K562 (cell line): ENCODE data around the gene USP15. TPM values are rescaled to one million over a fixed set of nuclear protein-coding genes. Genes with fewer than 3 reads are reported as not detected.

Experiments used
- ATAC-seq: fragments of 200-7000 bp; cut with Tn5 transposase; 3 replicates; pipeline ENCODE4 v1.9.1; 2020; ENCODE audit warnings: moderate library complexity
- BruUV-seq: library from RNA; stranded (reverse); fragments of 400-500 nt; replicated peaks from 2 replicates; lab custom pipeline; 2021; lab: Mats Ljungman, UMichigan
- CTCF ChIA-PET: fragments of 300-600 bp; formaldehyde crosslinking; extraction: SDS; loops from one replicate; lab custom pipeline; 2021; ENCODE audit warnings: low intra/inter-chr PET ratio; lab: Yijun Ruan, JAX
- POLR2A ChIA-PET: fragments of 300-600, 350-650 bp; sonication (Branson Sonifier 250); formaldehyde crosslinking; extraction: SDS; loops from one replicate; lab custom pipeline; 2021; ENCODE audit warnings: antibody characterized with exemption, inconsistent platforms; lab: Yijun Ruan, JAX
- DNase-seq, 4 experiments: peaks; one replicate each; pipeline versions ENCODE4 v3.0.0 to v3.0.0-alpha.2; 2011 to 2018; ENCODE audit warnings: low spot score in 3 of 4, mixed read lengths in 3 of 4; ENCODE audit errors: extremely low read depth in 1 of 4
- FAIRE-seq: peaks from 2 replicates; lab custom pipeline; 2011; peaks lifted over from hg19 to GRCh38; lab: Jason Lieb, UNC
- H2AFZ ChIP-seq: 2 replicates; pipeline ENCODE4 v1.6.0; 2011; ENCODE audit warnings: low read depth, low read length, control low read depth, inconsistent platforms
- H3K27ac ChIP-seq: fragments of 200-600 bp; 3 replicates; pipeline ENCODE4 v1.8.0; 2011; ENCODE audit warnings: low read depth, mild to moderate bottlenecking, control low read depth, inconsistent platforms, low read length, moderate library complexity, mixed read lengths; ENCODE audit errors: extremely low read depth
- H3K27me3 ChIP-seq, 2 experiments: fragments of 300-600 bp in 1 of 2; 2 replicates in 1 of 2; 3 replicates in 1 of 2; pipeline versions ENCODE4 v1.6.0 to v1.8.0; 2011; ENCODE audit warnings: inconsistent platforms in 2 of 2, low read length in 2 of 2, mild to moderate bottlenecking in 1 of 2, mixed read lengths in 1 of 2, moderate library complexity in 1 of 2; ENCODE audit not compliant: control insufficient read depth in 2 of 2, insufficient read depth in 2 of 2
- H3K36me3 ChIP-seq: fragments of 300-600 bp; 3 replicates; pipeline ENCODE4 v1.8.0; 2011; ENCODE audit warnings: mild to moderate bottlenecking, low read length, inconsistent platforms; ENCODE audit not compliant: control insufficient read depth, insufficient read depth
- H3K4me1 ChIP-seq, 2 experiments: fragments of 200-600 bp in 1 of 2; replicated peaks in 1 of 2; 2 replicates in 1 of 2; 3 replicates in 1 of 2; pipeline versions ENCODE4 v1.5.1 to v1.8.0; 2011; ENCODE audit warnings: inconsistent platforms in 2 of 2, low read length in 2 of 2, mild to moderate bottlenecking in 1 of 2, mixed read lengths in 1 of 2, moderate library complexity in 1 of 2; ENCODE audit not compliant: control insufficient read depth in 2 of 2, insufficient read depth in 2 of 2
- H3K4me2 ChIP-seq: 2 replicates; pipeline ENCODE4 v1.6.1; 2011; ENCODE audit warnings: low read length, control low read depth, inconsistent platforms, mixed read lengths; ENCODE audit not compliant: insufficient read depth
- H3K4me3 ChIP-seq: fragments of 200-600 bp; sonication (generic), shearing (Covaris generic); 2 replicates; pipeline ENCODE4 v1.5.1; 2016; ENCODE audit warnings: control low read depth, inconsistent platforms
- H3K79me2 ChIP-seq: fragments of 200-600 bp; 3 replicates; pipeline ENCODE4 v1.8.0; 2011; ENCODE audit warnings: low read length, inconsistent platforms; ENCODE audit not compliant: control insufficient read depth, insufficient read depth
- H3K9ac ChIP-seq, 2 experiments: 2 replicates each; pipeline versions ENCODE4 v1.6.0 to v1.6.1; 2011; ENCODE audit warnings: low read depth in 2 of 2, low read length in 2 of 2, control low read depth in 1 of 2, inconsistent platforms in 1 of 2, mild to moderate bottlenecking in 1 of 2, mixed read lengths in 1 of 2; ENCODE audit not compliant: insufficient read depth in 1 of 2
- H3K9me1 ChIP-seq: one replicate; pipeline ENCODE4 v1.6.0; 2011; ENCODE audit warnings: inconsistent platforms, mild to moderate bottlenecking, low read length, moderate library complexity; ENCODE audit not compliant: control insufficient read depth, insufficient read depth
- H3K9me3 ChIP-seq: replicated peaks from 2 replicates; pipeline ENCODE4 v1.5.1; 2011; ENCODE audit warnings: low read depth, low read length, inconsistent platforms; ENCODE audit not compliant: control insufficient read depth, insufficient read depth
- H4K20me1 ChIP-seq: replicated peaks from 2 replicates; pipeline ENCODE4 v1.6.1; 2011; ENCODE audit warnings: low read length, inconsistent platforms, mixed read lengths; ENCODE audit not compliant: control insufficient read depth, insufficient read depth
- AFF1 ChIP-seq, 2 experiments: fragments of 450-650 bp; IDR thresholded peaks; 2 replicates each; pipeline ENCODE4 v1.6.1; 2018; ENCODE audit warnings: mild to moderate bottlenecking in 2 of 2, low read depth in 1 of 2; ENCODE audit not compliant: partially characterized antibody in 2 of 2
- GABPA ChIP-seq: fragments of 200-800 bp; sonication (Bioruptor generic); conservative IDR thresholded peaks from 2 replicates; pipeline ENCODE4 v1.6.1; 2016; ENCODE audit warnings: low read depth, missing genetic modification characterization, missing compliant biosample characterization
- POLR2G ChIP-seq: fragments of 200-400 bp; formaldehyde crosslinking; IDR thresholded peaks from 2 replicates; pipeline ENCODE4 v1.6.1; 2017; ENCODE audit warnings: low read depth, mild to moderate bottlenecking, antibody characterized with exemption, low read length, moderate library complexity
- SUPT5H ChIP-seq: fragments of 450-650 bp; IDR thresholded peaks from 2 replicates; pipeline ENCODE4 v1.6.1; 2016
- ZNF217 ChIP-seq: sonication (generic); formaldehyde crosslinking; IDR thresholded peaks from 2 replicates; pipeline ENCODE4 v1.8.0; 2022; ENCODE audit warnings: mild to moderate bottlenecking, missing genetic modification reagents
- in situ Hi-C: fragments of 300-500 bp; cut with MboI; formaldehyde crosslinking; loops from 4 replicates; pipeline ENCODE4 v1.15.0; 2018; ENCODE audit warnings: inconsistent platforms, mixed read lengths
- intact Hi-C: fragments of 100-400 bp; cut with micrococcal nuclease; formaldehyde crosslinking; loops from 2 replicates; pipeline ENCODE4 v1.14.2; 2022
- polyA plus RNA-seq, 8 experiments: library from polyadenylated mRNA; depleted of rRNA in 4 of 8; stranded (reverse) in 5 of 8; unstranded in 3 of 8; fragments of >200 nt; fragmentation: Nextera tagmentation in 2 of 8; fragmentation: Illumina TruSeq in 1 of 8; extraction: Ambion mirVana in 2 of 8; extraction: Trizol in 1 of 8; gene quantifications; 2 replicates each; pipeline versions ENCODE4 v1.2.1 to v1.2.3, GENCODE V29; 2011 to 2014; ENCODE audit warnings: inconsistent platforms in 1 of 8, missing spikeins in 1 of 8
- total RNA-seq, 7 experiments: library from RNA; depleted of rRNA in 6 of 7; stranded (reverse); fragments of >200 nt in 6 of 7; fragmentation: Illumina TruSeq in 2 of 7; extraction: Trizol in 2 of 7; gene quantifications; 2 replicates each; pipeline versions ENCODE4 v1.2.1 to v1.2.3, GENCODE V29; 2011 to 2021; ENCODE audit warnings: low replicate concordance in 1 of 7

Gene USP15
- total and polyA plus RNA-seq, 9 of the 15 experiments (the other 6 are each of a cell fraction or from before 2014, with no cell fraction given) = 140 to 272 (median 182) TPM

- no peaks in the 10 kb centered on the region for H3K9me3 ChIP-seq
- H3K27ac ChIP-seq = no peak overlapping the region
- no peak overlapping the region for H3K4me3 ChIP-seq
- no peak for DNase-seq
- no peak for FAIRE-seq
- no peak for ATAC-seq
- 0 out of 2 replicates have a peak, but pooled peaks have one; percentile 19 for TF ChIP-seq POLR2G
- TF ChIP-seq SUPT5H = no peak
- no peak for TF ChIP-seq ZNF217 (CRISPR knock-in tag)
- TF ChIP-seq GABPA (tag) = no peak
- TF ChIP-seq AFF1 (IDR thresholded peaks at IDR 0.05; ENCODE audit: low read depth in 1 of 2, partially characterized antibody in 2 of 2) = no peak
- no peaks in the 10 kb centered on the region for H3K4me1 ChIP-seq
- intact Hi-C loops (no loop called here), in situ Hi-C loops (no loop called here)
- no peaks in the 10 kb centered on the region for H3K27me3 ChIP-seq
- POLR2A ChIA-PET = interaction anchor here (0.7 to 1.4 kb wide), 2 partner anchors 8 to 118 kb away, joined by 3 to 4 read pairs; no protein-coding TSS in a partner anchor
- peaks cover 44% of the 10 kb centered on the region for H3K79me2 ChIP-seq
- CTCF ChIA-PET = no interaction called here
- H3K36me3 ChIP-seq = peaks cover 70% of the 10 kb centered on the region
- no peak overlapping the region for H3K9ac ChIP-seq
- H2AFZ ChIP-seq = no peak overlapping the region
- H3K9me1 ChIP-seq = no peaks in the 10 kb centered on the region
- H4K20me1 ChIP-seq = no peaks in the 10 kb centered on the region
- BruUV-seq = no TSS peak
- H3K4me2 ChIP-seq = no peak overlapping the region
These were observed 119.5 kb downstream of the USP15 start for GRCh38 chr12:62379723-62380045.
